Measurements from ENCODE around the gene PLA2G7. TPM values are rescaled to one million over a fixed set of nuclear protein-coding genes. Genes with fewer than 3 reads are reported as not detected.

Gene PLA2G7
- total RNA-seq = not detected in 2 replicates

DNA sequence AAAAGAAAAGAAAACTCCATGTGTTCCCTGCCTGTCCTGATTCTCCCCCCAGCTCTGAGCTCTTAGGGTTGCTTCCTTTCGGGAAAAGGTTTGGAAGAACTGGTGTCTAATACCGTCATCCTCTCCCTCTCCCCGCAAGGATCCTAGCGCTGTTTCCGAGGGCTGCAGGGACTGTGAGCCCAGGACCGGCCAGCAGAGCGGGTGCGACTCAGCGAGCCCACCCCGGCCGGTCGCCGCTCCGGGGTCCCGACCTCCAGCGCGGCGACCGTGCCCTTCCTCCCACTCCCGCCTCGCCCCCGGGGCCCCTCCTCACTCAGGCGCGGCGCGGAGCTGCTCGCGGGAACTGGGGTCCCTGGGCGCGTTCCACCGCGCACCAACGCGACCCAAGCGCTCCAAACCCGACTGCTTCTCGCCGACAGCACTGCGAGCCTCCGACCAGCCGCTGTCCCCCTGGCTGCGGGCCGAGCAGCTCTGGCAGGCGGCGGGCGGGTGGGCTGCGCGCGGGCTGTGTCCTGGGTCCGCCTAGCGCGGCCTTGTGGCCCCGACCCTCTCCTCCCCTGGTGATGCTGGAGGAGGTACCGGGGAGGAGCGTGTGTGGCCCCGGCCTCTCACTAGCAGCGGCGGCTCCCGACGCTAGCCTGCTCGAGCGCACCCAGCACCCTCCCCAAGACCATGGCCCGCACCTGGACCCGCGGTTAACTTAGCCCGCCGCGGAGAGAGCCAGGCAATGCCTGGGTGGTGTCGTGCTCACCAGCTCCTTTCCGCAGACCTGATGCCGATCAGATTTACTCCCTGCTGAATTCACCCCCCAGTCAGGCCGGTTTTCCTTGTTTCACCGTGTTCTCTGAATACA, at the start of gene PLA2G7:
PLA2G7 (minus strand) TSS at position 509 of the 853 bp plus-strand sequence. CDS start 12,484 bp downstream, outside the sequence.

DNA sequence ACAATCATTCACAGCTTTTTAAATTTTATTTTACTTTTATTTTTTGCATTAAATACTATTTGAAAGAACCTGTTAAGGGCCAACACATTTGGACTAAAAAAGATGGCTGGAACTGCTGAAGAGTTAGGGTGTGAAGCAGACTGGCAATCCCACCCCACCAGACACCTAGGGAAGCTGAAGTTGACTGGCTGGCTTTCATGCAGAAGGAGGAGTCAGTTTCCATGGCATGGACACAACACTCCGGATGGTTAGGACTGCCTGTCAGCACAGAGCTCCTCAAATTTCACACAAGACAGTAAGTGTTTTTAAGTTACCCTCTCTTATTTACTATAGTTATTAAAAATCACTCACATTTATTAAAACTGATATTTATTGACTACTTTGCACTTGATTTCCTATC, 11.5 kb upstream of the PLA2G7 start, which contains the start of gene ANKRD66:
ANKRD66 (plus strand) TSS at position 238 of the 400 bp plus-strand sequence. CDS start 5,016 bp downstream, outside the sequence.

DNA sequence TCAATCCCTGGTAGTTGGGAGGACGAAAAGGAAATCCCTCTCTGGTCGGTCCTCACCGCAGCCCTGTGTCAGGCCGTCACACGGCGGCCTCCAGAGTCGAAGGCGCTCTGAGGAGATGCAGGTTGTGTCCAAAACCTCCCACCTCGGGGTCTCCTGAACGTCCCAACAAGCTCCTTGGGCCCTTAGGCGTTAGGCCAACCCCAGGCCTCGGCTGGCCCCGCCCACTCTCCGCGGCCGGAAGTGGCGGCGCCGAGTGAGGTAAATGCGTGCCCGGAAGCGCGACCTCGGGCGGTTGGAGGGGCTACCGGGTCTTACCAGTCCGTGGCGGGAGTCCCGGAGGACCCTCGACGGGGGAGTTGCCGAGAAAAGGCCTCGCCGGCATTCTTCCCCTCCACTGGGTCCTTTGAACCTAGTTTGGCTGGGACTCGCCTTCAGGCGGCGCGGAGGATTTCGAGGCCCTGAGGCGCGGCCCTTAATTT, 47.5 kb downstream of the PLA2G7 start, which contains the start of gene TDRD6:
TDRD6 (plus strand) TSS at position 267 of the 479 bp plus-strand sequence. CDS start 244 bp downstream, outside the sequence.

Other genes starting within 250 kb of the PLA2G7 start
- 0.65 and 0.89 TPM in 2 replicates for gene RCAN2, start 243.9 kb downstream of the PLA2G7 start, total RNA-seq
- gene CYP39A1, start 82.6 kb downstream of the PLA2G7 start, total RNA-seq = 0.16 and 0.51 TPM in 2 replicates
- 1.3 and 2.5 TPM in 2 replicates for gene SLC25A27, start 82.4 kb downstream of the PLA2G7 start, total RNA-seq
- not detected in 2 replicates for gene TDRD6, start 47.5 kb downstream of the PLA2G7 start, total RNA-seq
- gene ANKRD66, start 11.6 kb upstream of the PLA2G7 start, total RNA-seq = not detected in 2 replicates
- not detected in 2 replicates for gene MEP1A, start 58.0 kb upstream of the PLA2G7 start, total RNA-seq
- under 0.01 TPM in 2 replicates for gene ADGRF5, start 186.6 kb upstream of the PLA2G7 start, total RNA-seq

All from mesangial cell (primary cell).